ENCODE data around the gene RIN3. TPM values are rescaled to one million over a fixed set of nuclear protein-coding genes. Genes with fewer than 3 reads are reported as not detected.

RIN3 gene
- total RNA-seq, 1 experiment from 2014 or later, result 0.86 TPM

- no peak for DNase-seq (ENCODE audit: low read depth)
Observed at GRCh38 chr14:92712654-92713051, 199.1 kb downstream of the RIN3 start.

DNA sequence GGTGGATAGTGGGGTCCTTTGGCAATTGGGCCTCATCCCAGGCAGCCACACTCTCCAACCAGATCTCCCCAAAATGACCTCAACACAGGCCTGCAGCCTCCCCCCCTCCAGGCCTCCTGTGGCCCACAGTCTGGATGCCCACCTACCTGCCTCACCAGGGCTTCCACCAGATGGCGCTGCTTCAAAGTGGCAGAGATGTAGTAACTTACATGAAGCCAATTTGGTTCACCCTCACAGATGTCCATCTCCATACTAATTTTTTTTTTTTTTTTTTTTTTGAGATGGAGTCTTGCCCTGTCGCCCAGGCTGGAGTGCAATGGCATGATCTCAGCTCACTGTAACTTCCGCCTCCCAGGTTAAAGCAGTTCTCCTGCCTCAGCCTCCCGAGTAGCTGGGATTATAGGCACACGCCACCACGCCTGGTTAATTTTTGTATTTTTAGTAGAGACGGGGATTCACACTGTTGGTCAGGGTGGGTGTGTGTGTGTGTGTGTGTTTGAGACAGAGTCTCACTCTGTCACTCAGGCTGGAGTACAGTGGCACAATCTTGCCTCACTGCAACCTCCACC lies 201.2 kb downstream of the RIN3 start:
- peak; percentile 80 for DNase-seq (ENCODE audit: low read depth)

DNA sequence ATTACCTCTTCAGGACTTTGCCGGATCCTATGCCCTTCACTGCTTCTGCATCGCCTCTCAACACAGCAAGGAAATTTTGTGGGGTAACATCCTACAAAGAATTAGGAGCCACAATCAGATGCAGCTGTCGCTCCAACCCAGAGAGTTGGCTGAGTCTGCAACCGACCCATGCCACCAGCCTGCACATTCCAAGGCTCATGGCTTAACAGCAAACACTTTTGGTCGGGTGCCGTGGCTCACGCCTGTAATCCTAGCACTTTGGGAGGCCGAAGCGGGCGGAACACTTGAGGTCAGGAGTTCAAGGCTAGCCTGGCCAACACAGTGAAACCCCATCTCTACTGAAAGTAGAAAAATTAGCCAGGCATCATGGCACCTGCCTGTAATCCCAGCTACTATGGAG lies 202.6 kb downstream of the RIN3 start:
- DNase-seq (ENCODE audit: low read depth), result no peak

GRCh38 chr14:92717571-92718042 lies 204.0 kb downstream of the RIN3 start:
- DNase-seq (ENCODE audit: low read depth), result no peak

DNA sequence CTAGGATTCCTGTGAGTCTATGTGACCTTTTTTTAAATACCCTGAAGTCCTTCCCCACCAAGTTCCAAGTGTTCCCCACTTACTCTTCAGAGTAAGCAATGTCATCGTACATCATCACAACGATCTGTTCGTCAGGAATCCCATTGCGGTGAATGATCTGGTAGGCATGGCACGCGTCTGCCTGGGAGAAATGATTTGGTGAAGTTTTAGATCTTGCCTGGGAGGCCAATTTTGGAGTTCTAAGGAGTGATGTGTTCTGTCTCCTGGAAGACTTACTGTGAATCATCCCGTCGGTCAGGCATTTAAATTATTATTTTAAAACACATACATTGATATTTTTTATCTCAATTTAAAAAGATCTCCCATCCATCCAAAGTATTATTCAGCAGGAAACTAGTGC lies 205.1 kb downstream of the RIN3 start:
- DNase-seq (ENCODE audit: low read depth), result no peak

GRCh38 chr14:92719421-92719820 lies 205.8 kb downstream of the RIN3 start:
- no peak for DNase-seq (ENCODE audit: low read depth)

- DNase-seq (ENCODE audit: low read depth), result no peak
Observed at GRCh38 chr14:92719890-92720323, 206.3 kb downstream of the RIN3 start.

- DNase-seq (ENCODE audit: low read depth), result no peak
Observed at GRCh38 chr14:92724516-92725340, 211.1 kb downstream of the RIN3 start.

GRCh38 chr14:92726135-92726932 lies 212.8 kb downstream of the RIN3 start:
- peak; percentile 88 for DNase-seq (ENCODE audit: low read depth)

GRCh38 chr14:92726933-92727262 lies 213.3 kb downstream of the RIN3 start:
- DNase-seq (ENCODE audit: low read depth), result no peak

DNA sequence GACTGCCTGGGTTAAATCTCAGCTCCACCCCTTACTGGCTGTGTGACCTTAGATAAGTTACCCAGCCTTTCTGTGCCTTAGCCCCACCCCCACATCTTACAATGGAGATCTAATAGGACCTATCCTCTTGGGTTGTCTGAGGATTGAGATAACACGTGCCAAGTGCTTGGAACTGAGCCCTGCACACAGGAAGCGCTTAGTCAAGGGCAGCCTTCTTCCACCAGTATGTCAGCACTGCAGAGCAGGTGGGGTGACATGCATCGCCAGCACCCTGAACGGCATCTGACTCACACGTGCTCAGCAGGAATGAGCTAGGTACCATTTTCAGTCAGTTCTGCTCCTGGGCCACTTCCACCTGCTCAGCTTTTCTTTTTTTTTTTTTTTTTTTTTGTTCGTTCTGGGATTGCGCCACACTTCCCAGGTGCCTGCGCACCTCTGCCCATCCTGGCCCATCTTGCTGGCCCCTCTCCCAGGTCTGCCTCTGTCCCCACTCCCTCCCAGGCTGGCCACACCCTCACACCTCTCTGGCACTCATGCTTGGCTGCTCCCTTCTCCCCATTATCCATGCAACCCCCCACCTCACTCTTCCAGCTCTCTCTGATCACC lies 215.3 kb downstream of the RIN3 start:
- peak; percentile 76 for DNase-seq (ENCODE audit: low read depth)

GRCh38 chr14:92729634-92730358 lies 216.2 kb downstream of the RIN3 start:
- peak; percentile 85 for DNase-seq (ENCODE audit: low read depth)

GRCh38 chr14:92731622-92732115 lies 218.1 kb downstream of the RIN3 start:
- no peak for DNase-seq (ENCODE audit: low read depth)

DNA sequence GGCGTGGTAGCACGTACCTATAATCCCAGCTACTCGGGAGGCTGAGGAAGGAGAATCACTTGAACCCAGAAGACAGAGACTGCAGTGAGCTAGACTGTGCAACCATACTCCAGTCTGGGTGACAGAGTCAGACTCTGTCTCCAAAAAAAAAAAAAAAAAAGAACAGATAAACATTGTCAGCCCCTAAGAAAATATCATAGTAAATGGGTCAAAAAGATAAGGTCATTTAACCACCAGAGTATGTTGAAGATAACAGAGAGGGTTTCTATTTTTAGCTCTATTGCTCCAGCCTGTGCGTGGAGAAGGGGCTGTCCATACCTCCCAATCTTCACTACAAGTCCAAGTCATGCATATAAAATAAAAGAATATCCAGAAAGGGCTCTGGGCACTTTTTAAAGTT lies 219.4 kb downstream of the RIN3 start:
- no peak for DNase-seq (ENCODE audit: low read depth)

DNA sequence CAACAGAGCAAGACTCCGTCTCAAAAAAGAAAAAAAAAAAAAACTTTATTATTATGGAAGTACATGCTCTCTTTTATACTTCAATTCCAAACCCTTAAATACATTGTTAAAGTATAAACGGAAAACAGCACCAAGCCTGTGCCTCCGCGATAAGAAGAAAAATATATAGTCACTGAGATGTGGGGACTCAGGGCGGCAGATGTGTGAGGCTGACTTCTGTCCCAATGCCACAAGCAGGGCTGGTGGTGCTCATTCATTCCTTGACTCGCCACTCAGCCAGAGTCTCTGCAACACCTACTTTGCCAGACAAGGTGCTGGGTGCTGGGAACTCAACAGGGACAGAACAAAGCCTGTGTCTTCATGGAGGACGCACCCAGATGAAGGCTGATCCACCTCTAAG lies 221.0 kb downstream of the RIN3 start:
- no peak for DNase-seq (ENCODE audit: low read depth)

- no peak for DNase-seq (ENCODE audit: low read depth)
Observed at GRCh38 chr14:92735344-92735743, 221.8 kb downstream of the RIN3 start.

DNA sequence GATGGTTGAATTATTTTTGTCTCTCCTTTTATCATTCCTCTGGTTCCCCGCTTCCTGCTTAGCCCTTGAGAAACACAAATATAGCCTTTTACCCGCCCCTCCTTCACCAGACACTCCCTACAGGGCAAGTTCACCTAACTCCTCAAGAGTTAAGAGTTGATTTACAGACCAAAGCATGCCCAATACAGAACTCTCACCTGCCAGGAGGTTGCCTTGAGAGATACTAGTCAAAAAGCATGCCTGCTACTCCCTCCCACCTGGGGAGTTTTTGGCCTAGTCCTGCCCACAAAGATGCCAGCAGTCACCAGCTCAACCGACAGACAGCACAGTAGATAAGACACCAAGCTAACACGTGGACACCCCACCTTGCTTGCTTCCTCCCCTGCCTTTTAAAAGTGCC lies 223.6 kb downstream of the RIN3 start:
- no peak for DNase-seq (ENCODE audit: low read depth)

GRCh38 chr14:92737619-92738188 lies 224.1 kb downstream of the RIN3 start:
- DNase-seq (ENCODE audit: low read depth), result no peak

All from Daoy (cell line).